B cell (primary cell): Measurements from ENCODE around the gene TMEM154. TPM values are rescaled to one million over a fixed set of nuclear protein-coding genes. Genes with fewer than 3 reads are reported as not detected.

Experiments
- ATAC-seq: fragments of 200-7000 bp; cut with Tn5 transposase; one replicate; pipeline ENCODE4 v1.10.0; 2021; ENCODE audit warnings: low read depth, mild to moderate bottlenecking, moderate number of reproducible peaks, moderate library complexity
- CTCF ChIA-PET: fragments of 350-600 bp; sonication (Branson Sonifier 250); formaldehyde crosslinking; loops from one replicate; lab custom pipeline; 2021; ENCODE audit warnings: antibody characterized with exemption, inconsistent platforms; lab: Charles Lee
- POLR2A ChIA-PET: fragments of 350-600 bp; sonication (Branson Sonifier 250); formaldehyde crosslinking; loops from one replicate; lab custom pipeline; 2021; ENCODE audit warnings: antibody characterized with exemption; lab: Charles Lee
- DNase-seq: peaks from one replicate; pipeline ENCODE4 v3.0.0; 2013
- H2AFZ ChIP-seq: 2 replicates; pipeline ENCODE4 v1.6.1; 2012; ENCODE audit warnings: mild to moderate bottlenecking, low read depth, low read length; ENCODE audit not compliant: insufficient read depth, poor library complexity, severe bottlenecking
- H3K27ac ChIP-seq, 2 donors: 1 replicate in 1 of 2; 2 replicates in 1 of 2; pipeline ENCODE4 v1.5.1; 2012 to 2013; ENCODE audit warnings: low read length in 2 of 2, mild to moderate bottlenecking in 2 of 2, moderate library complexity in 1 of 2
- H3K27me3 ChIP-seq, 4 experiments: fragments of 200-600 bp in 1 of 4; sonication (generic) in 1 of 4; replicated peaks in 1 of 4; 1 replicate in 2 of 4; 2 replicates in 2 of 4; pipeline versions ENCODE4 v1.6.1 to v1.7.0; 2013 to 2016; ENCODE audit warnings: low read length in 3 of 4, mild to moderate bottlenecking in 2 of 4, mixed read lengths in 1 of 4, moderate library complexity in 1 of 4; ENCODE audit not compliant: insufficient read depth in 4 of 4, control insufficient read depth in 3 of 4; ENCODE audit errors: control extremely low read depth in 1 of 4
- H3K36me3 ChIP-seq, 2 experiments: replicated peaks in 1 of 2; 1 replicate in 1 of 2; 2 replicates in 1 of 2; pipeline versions ENCODE4 v1.6.1 to v1.7.1; 2013; ENCODE audit warnings: low read length in 1 of 2; ENCODE audit not compliant: insufficient read depth in 2 of 2, control insufficient read depth in 1 of 2; ENCODE audit errors: control extremely low read depth in 1 of 2, extremely low read depth in 1 of 2
- H3K4me1 ChIP-seq, 2 donors: fragments of 200-600 bp in 1 of 2; sonication (generic) in 1 of 2; 1 replicate in 1 of 2; 2 replicates in 1 of 2; pipeline versions ENCODE4 v1.5.1 to v1.6.1; 2013 to 2017; ENCODE audit warnings: low read length in 2 of 2; ENCODE audit not compliant: control insufficient read depth in 2 of 2, insufficient read depth in 2 of 2
- H3K4me2 ChIP-seq: replicated peaks from 2 replicates; pipeline ENCODE3; 2012; ENCODE audit warnings: mild to moderate bottlenecking, low read depth, low read length; ENCODE audit not compliant: poor library complexity, severe bottlenecking
- H3K4me3 ChIP-seq, 5 experiments: fragments of 200-600 bp in 1 of 5; sonication (generic) in 1 of 5; 1 replicate in 3 of 5; 2 replicates in 2 of 5; pipeline versions ENCODE4 v1.5.1 to v1.7.0; 2011 to 2016; ENCODE audit warnings: low read length in 4 of 5, mild to moderate bottlenecking in 4 of 5, low read depth in 2 of 5, control low read depth in 1 of 5, moderate library complexity in 1 of 5; ENCODE audit not compliant: insufficient read depth in 1 of 5; ENCODE audit errors: control extremely low read depth in 1 of 5, extremely low read depth in 1 of 5
- H3K79me2 ChIP-seq: fragments of 200-600 bp; sonication (generic); one replicate; pipeline ENCODE4 v1.6.0; 2016; ENCODE audit warnings: low read length; ENCODE audit not compliant: control insufficient read depth, insufficient read depth
- H3K9ac ChIP-seq: fragments of 200-600 bp; sonication (generic); 2 replicates; pipeline ENCODE4 v1.6.1; 2017; ENCODE audit warnings: mild to moderate bottlenecking, low read length, moderate library complexity
- H3K9me3 ChIP-seq, 3 donors: one replicate each; pipeline versions ENCODE4 v1.6.1 to v1.7.1; 2013; ENCODE audit warnings: low read length in 2 of 3; ENCODE audit not compliant: control insufficient read depth in 2 of 3, insufficient read depth in 1 of 3; ENCODE audit errors: control extremely low read depth in 1 of 3
- H4K20me1 ChIP-seq: 2 replicates; pipeline ENCODE4 v1.6.0; 2012; ENCODE audit warnings: mild to moderate bottlenecking, low read length; ENCODE audit not compliant: insufficient read depth, control insufficient read depth, poor library complexity, severe bottlenecking
- H3K27ac Mint-ChIP-seq: one replicate; pipeline ENCODE4 v1.8.0; 2021; ENCODE audit warnings: mixed read lengths
- H3K27me3 Mint-ChIP-seq: one replicate; pipeline ENCODE4 v1.8.0; 2021; ENCODE audit warnings: mixed read lengths
- H3K4me1 Mint-ChIP-seq: one replicate; pipeline ENCODE4 v1.8.0; 2021; ENCODE audit warnings: mixed read lengths
- H3K4me3 Mint-ChIP-seq: one replicate; pipeline ENCODE4 v1.8.0; 2021; ENCODE audit warnings: mixed read lengths
- H3K9me3 Mint-ChIP-seq: one replicate; pipeline ENCODE4 v1.8.0; 2022; ENCODE audit warnings: mixed read lengths; ENCODE audit not compliant: insufficient read depth
- EZH2 ChIP-seq: IDR thresholded peaks from 2 replicates; pipeline ENCODE4 v1.6.1; 2012; ENCODE audit warnings: borderline replicate concordance, low read depth, mild to moderate bottlenecking, moderate library complexity, low read length; ENCODE audit not compliant: insufficient read depth, poor library complexity, severe bottlenecking
- WGBS: methylation state at CpG from one replicate; pipeline ENCODE4 v1.1.5; 2013; ENCODE audit warnings: missing lambda C conversion rate; ENCODE audit not compliant: insufficient coverage; 5-methylcytosine and 5-hydroxymethylcytosine counted together
- intact Hi-C: fragments of 100-400 bp; cut with micrococcal nuclease; formaldehyde crosslinking; loops from one replicate; pipeline ENCODE4 v1.10.0; 2022
- polyA plus RNA-seq: library from polyadenylated mRNA; depleted of rRNA; stranded (reverse); fragments of >200 nt; gene quantifications from 2 replicates; pipeline ENCODE4 v1.2.3, GENCODE V29; 2012
- total RNA-seq, 2 donors: library from RNA; stranded (reverse); fragments of 120-200 nt in 1 of 2; gene quantifications; 1 replicate in 1 of 2; 2 replicates in 1 of 2; pipeline versions ENCODE4 v1.2.3 to v1.2.4, GENCODE V29; 2013 to 2022
- TF ChIP-seq, protein P1 (sequence below): fragments of 200-600 bp; IDR thresholded peaks from one replicate; pipeline ENCODE4 v1.8.0; 2022; ENCODE audit warnings: antibody characterized with exemption, mild to moderate bottlenecking

TMEM154 gene
- total and polyA plus RNA-seq, 2 donors (not counting 1 experiment from before 2014, with no cell fraction given), result 20.1 to 99.1 TPM

DNA sequence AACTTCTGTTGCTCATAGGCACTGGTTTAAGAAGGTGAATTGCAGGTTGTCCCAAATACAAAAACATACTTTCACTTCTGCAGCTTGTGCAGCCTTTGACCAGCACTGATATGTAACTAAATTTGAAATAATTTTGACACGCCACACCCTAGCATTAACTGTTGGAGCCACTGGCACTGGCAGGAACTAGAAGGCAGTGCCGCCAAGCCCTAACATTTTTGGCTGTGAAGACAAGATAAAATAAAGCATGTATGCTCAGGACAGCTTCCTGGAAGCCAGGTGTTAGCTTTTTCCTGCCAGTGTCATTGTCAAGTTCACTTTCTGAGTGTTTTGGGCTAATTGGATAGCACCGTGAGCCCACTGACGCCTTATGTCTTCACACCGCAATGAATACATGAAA is 78.6 kb downstream of the TMEM154 start:
- no peak overlapping the region for H3K27ac Mint-ChIP-seq
- peaks cover 3% of the 10 kb centered on the region for H3K4me1 Mint-ChIP-seq
- Histone ChIP-seq H3K4me3 (no peak overlapping the region), H3K9me3 (no peaks in the 10 kb centered on the region), H4K20me1 (no peaks in the 10 kb centered on the region), H3K27me3 (no peaks in the 10 kb centered on the region), H3K4me2 (no peak overlapping the region), H2AFZ (no peak overlapping the region), H3K79me2 (no peaks in the 10 kb centered on the region), H3K4me1 (no peaks in the 10 kb centered on the region), H3K27ac (no peak overlapping the region), H3K36me3 (no peaks in the 10 kb centered on the region), H3K9ac (no peak overlapping the region)
- no peaks in the 10 kb centered on the region for H3K9me3 Mint-ChIP-seq
- ATAC-seq (no peak), DNase-seq (no peak)
- POLR2A ChIA-PET, result no interaction called here
- TF ChIP-seq, protein P1, sequence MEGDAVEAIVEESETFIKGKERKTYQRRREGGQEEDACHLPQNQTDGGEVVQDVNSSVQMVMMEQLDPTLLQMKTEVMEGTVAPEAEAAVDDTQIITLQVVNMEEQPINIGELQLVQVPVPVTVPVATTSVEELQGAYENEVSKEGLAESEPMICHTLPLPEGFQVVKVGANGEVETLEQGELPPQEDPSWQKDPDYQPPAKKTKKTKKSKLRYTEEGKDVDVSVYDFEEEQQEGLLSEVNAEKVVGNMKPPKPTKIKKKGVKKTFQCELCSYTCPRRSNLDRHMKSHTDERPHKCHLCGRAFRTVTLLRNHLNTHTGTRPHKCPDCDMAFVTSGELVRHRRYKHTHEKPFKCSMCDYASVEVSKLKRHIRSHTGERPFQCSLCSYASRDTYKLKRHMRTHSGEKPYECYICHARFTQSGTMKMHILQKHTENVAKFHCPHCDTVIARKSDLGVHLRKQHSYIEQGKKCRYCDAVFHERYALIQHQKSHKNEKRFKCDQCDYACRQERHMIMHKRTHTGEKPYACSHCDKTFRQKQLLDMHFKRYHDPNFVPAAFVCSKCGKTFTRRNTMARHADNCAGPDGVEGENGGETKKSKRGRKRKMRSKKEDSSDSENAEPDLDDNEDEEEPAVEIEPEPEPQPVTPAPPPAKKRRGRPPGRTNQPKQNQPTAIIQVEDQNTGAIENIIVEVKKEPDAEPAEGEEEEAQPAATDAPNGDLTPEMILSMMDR, result no peak
- TF ChIP-seq EZH2, result no peak
- H3K4me3 Mint-ChIP-seq, result no peak overlapping the region
- CTCF ChIA-PET, result no interaction called here
- WGBS, result 94% methylated on average over 2 of the region's 5 CpGs
- H3K27me3 Mint-ChIP-seq, result no peaks in the 10 kb centered on the region
- intact Hi-C loops, result no loop called here

DNA sequence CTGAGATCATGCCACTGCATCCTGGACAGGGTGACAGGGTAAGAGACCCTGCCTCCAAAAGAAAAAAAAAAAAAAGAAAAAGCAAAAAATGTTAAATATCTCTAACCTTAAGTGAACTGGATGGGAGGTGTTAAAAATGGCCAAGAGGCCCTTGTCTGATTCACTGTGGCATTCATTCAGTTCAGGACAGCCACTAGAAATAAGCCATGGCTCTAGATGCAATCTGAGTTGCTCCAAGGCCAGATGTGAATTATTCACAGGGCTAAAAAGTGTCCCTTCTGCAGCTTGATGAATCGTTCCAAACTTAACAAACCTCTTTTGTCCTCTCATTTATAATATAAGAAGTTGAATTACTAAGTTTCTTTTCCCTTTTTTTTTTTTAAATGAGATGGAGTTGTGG is 80.2 kb downstream of the TMEM154 start:
- no peak overlapping the region for H3K9ac ChIP-seq
- Mint-ChIP-seq H3K27me3 (no peaks in the 10 kb centered on the region), H3K4me1 (peaks cover 11% of the 10 kb centered on the region), H3K9me3 (no peaks in the 10 kb centered on the region), H3K4me3 (no peak overlapping the region), H3K27ac (no peak overlapping the region)
- no peaks in the 10 kb centered on the region for H4K20me1 ChIP-seq
- H3K9me3 ChIP-seq, result no peaks in the 10 kb centered on the region
- intact Hi-C loops, result no loop called here
- H3K4me3 ChIP-seq, result no peak overlapping the region
- no peak overlapping the region for H3K27ac ChIP-seq
- no peaks in the 10 kb centered on the region for H3K79me2 ChIP-seq
- TF ChIP-seq, protein P1, result no peak
- TF ChIP-seq EZH2, result no peak
- ChIA-PET POLR2A (no interaction called here), CTCF (no interaction called here)
- peaks cover 7 to 9% of the 10 kb centered on the region in 2 donors for H3K4me1 ChIP-seq
- H3K4me2 ChIP-seq, result no peak overlapping the region
- no peaks in the 10 kb centered on the region for H3K27me3 ChIP-seq
- H3K36me3 ChIP-seq, result no peaks in the 10 kb centered on the region
- no peak for ATAC-seq
- WGBS, result no CpG with 5 or more reads among the region's 1 CpG
- no peak for DNase-seq
- H2AFZ ChIP-seq, result no peak overlapping the region
